ENCODE measurements around the gene AXDND1. TPM values are rescaled to one million over a fixed set of nuclear protein-coding genes. Genes with fewer than 3 reads are reported as not detected.

AXDND1 gene
- total and polyA plus RNA-seq, 2 experiments from 2014 or later = not detected

DNA sequence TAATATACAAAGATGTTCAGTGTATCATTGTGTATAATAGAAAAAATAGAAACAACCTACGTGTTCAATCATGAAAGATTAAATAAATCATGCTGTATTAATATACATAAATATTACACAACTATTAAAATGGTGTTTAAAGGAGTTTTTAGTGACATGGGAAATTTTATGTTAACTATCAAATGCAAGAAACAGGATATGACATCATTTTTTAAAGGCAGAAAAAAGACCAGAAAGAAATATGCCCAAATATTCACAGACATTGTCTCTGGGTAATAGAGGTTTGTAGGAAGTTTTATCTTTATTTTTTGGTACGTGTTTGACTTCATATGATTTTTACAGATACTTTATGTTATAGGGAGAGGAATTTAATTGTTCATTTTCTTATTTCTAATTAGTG is 176.0 kb downstream of the AXDND1 start:
- TF ChIP-seq POLR2AphosphoS5 (IDR thresholded peaks at IDR 0.05; ENCODE audit: low read depth) (no peak), EZH2phosphoT487 (IDR thresholded peaks at IDR 0.05; ENCODE audit: unreplicated experiment) (no peak), STAT1 (IDR thresholded peaks at IDR 0.05; ENCODE audit: unreplicated experiment) (no peak), CREB1 (CRISPR knock-in tag; IDR thresholded peaks at IDR 0.05; ENCODE audit: low read depth) (no peak), NANOG (IDR thresholded peaks at IDR 0.05; ENCODE audit: borderline replicate concordance) (no peak)
- Mint-ChIP-seq H3K4me1 (no peaks in the 10 kb centered on the region), H3K27ac (no peak overlapping the region), H3K27me3 (ENCODE audit: insufficient read depth, low read depth, poor library complexity) (peaks cover 5% of the 10 kb centered on the region), H3K9me3 (peaks cover 50% of the 10 kb centered on the region), H3K36me3 (ENCODE audit: low read depth) (peaks cover 33% of the 10 kb centered on the region), H3K4me3 (no peak overlapping the region)
- no peaks in the 10 kb centered on the region for H3K27me3 ChIP-seq (ENCODE audit: insufficient read depth)
- no peaks in the 10 kb centered on the region for H3K4me1 ChIP-seq (ENCODE audit: insufficient read depth)
- H3K27ac ChIP-seq (ENCODE audit: low read depth) = no peak overlapping the region
- H2AFZ ChIP-seq = no peak overlapping the region
- no peak for DNase-seq (ENCODE audit: low spot score)
- no peaks in the 10 kb centered on the region for H3F3A ChIP-seq (replicated peaks; ENCODE audit: low read depth)
- H3K4me3 ChIP-seq = no peak overlapping the region
- no peaks in the 10 kb centered on the region for H3K79me2 ChIP-seq (replicated peaks; ENCODE audit: insufficient read depth)
- ATAC-seq = no peak
- 0 out of 2 replicates have a peak, but pooled peaks cover under 1% of the 10 kb centered on the region for H3K36me3 ChIP-seq (ENCODE audit: insufficient read depth)
- no peaks in the 10 kb centered on the region for H3K9me2 ChIP-seq (ENCODE audit: insufficient read depth)
- no peaks in the 10 kb centered on the region for H4K20me1 ChIP-seq (replicated peaks; ENCODE audit: insufficient read depth)
- H3K4me2 ChIP-seq = no peak overlapping the region

GRCh38 chr1:179545321-179545720 is 179.6 kb downstream of the AXDND1 start:
- Mint-ChIP-seq H3K27me3 (ENCODE audit: insufficient read depth, low read depth, poor library complexity) (peaks cover 3% of the 10 kb centered on the region), H3K9me3 (peaks cover 17% of the 10 kb centered on the region), H3K4me1 (peaks cover 6% of the 10 kb centered on the region; the same call in 2 of the 3 replicates), H3K27ac (no peak overlapping the region), H3K36me3 (ENCODE audit: low read depth) (peaks cover 12% of the 10 kb centered on the region), H3K4me3 (no peak overlapping the region)
- DNase-seq (ENCODE audit: low spot score) (no peak), ATAC-seq (no peak)
- no peak overlapping the region for H3K4me3 ChIP-seq
- TF ChIP-seq, protein P1, sequence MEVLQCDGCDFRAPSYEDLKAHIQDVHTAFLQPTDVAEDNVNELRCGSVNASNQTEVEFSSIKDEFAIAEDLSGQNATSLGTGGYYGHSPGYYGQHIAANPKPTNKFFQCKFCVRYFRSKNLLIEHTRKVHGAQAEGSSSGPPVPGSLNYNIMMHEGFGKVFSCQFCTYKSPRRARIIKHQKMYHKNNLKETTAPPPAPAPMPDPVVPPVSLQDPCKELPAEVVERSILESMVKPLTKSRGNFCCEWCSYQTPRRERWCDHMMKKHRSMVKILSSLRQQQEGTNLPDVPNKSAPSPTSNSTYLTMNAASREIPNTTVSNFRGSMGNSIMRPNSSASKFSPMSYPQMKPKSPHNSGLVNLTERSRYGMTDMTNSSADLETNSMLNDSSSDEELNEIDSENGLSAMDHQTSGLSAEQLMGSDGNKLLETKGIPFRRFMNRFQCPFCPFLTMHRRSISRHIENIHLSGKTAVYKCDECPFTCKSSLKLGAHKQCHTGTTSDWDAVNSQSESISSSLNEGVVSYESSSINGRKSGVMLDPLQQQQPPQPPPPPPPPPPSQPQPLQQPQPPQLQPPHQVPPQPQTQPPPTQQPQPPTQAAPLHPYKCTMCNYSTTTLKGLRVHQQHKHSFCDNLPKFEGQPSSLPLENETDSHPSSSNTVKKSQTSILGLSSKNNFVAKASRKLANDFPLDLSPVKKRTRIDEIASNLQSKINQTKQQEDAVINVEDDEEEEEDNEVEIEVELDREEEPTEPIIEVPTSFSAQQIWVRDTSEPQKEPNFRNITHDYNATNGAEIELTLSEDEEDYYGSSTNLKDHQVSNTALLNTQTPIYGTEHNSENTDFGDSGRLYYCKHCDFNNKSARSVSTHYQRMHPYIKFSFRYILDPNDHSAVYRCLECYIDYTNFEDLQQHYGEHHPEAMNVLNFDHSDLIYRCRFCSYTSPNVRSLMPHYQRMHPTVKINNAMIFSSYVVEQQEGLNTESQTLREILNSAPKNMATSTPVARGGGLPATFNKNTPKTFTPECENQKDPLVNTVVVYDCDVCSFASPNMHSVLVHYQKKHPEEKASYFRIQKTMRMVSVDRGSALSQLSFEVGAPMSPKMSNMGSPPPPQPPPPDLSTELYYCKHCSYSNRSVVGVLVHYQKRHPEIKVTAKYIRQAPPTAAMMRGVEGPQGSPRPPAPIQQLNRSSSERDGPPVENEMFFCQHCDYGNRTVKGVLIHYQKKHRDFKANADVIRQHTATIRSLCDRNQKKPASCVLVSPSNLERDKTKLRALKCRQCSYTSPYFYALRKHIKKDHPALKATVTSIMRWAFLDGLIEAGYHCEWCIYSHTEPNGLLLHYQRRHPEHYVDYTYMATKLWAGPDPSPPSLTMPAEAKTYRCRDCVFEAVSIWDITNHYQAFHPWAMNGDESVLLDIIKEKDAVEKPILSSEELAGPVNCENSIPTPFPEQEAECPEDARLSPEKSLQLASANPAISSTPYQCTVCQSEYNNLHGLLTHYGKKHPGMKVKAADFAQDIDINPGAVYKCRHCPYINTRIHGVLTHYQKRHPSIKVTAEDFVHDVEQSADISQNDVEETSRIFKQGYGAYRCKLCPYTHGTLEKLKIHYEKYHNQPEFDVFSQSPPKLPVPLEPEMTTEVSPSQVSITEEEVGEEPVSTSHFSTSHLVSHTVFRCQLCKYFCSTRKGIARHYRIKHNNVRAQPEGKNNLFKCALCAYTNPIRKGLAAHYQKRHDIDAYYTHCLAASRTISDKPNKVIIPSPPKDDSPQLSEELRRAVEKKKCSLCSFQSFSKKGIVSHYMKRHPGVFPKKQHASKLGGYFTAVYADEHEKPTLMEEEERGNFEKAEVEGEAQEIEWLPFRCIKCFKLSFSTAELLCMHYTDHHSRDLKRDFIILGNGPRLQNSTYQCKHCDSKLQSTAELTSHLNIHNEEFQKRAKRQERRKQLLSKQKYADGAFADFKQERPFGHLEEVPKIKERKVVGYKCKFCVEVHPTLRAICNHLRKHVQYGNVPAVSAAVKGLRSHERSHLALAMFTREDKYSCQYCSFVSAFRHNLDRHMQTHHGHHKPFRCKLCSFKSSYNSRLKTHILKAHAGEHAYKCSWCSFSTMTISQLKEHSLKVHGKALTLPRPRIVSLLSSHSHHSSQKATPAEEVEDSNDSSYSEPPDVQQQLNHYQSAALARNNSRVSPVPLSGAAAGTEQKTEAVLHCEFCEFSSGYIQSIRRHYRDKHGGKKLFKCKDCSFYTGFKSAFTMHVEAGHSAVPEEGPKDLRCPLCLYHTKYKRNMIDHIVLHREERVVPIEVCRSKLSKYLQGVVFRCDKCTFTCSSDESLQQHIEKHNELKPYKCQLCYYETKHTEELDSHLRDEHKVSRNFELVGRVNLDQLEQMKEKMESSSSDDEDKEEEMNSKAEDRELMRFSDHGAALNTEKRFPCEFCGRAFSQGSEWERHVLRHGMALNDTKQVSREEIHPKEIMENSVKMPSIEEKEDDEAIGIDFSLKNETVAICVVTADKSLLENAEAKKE (CRISPR knock-in tag; IDR thresholded peaks at IDR 0.05) = no peak
- TF ChIP-seq, protein P2, sequence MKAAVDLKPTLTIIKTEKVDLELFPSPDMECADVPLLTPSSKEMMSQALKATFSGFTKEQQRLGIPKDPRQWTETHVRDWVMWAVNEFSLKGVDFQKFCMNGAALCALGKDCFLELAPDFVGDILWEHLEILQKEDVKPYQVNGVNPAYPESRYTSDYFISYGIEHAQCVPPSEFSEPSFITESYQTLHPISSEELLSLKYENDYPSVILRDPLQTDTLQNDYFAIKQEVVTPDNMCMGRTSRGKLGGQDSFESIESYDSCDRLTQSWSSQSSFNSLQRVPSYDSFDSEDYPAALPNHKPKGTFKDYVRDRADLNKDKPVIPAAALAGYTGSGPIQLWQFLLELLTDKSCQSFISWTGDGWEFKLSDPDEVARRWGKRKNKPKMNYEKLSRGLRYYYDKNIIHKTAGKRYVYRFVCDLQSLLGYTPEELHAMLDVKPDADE (IDR thresholded peaks at IDR 0.05) = no peak
- TF ChIP-seq, protein P3, sequence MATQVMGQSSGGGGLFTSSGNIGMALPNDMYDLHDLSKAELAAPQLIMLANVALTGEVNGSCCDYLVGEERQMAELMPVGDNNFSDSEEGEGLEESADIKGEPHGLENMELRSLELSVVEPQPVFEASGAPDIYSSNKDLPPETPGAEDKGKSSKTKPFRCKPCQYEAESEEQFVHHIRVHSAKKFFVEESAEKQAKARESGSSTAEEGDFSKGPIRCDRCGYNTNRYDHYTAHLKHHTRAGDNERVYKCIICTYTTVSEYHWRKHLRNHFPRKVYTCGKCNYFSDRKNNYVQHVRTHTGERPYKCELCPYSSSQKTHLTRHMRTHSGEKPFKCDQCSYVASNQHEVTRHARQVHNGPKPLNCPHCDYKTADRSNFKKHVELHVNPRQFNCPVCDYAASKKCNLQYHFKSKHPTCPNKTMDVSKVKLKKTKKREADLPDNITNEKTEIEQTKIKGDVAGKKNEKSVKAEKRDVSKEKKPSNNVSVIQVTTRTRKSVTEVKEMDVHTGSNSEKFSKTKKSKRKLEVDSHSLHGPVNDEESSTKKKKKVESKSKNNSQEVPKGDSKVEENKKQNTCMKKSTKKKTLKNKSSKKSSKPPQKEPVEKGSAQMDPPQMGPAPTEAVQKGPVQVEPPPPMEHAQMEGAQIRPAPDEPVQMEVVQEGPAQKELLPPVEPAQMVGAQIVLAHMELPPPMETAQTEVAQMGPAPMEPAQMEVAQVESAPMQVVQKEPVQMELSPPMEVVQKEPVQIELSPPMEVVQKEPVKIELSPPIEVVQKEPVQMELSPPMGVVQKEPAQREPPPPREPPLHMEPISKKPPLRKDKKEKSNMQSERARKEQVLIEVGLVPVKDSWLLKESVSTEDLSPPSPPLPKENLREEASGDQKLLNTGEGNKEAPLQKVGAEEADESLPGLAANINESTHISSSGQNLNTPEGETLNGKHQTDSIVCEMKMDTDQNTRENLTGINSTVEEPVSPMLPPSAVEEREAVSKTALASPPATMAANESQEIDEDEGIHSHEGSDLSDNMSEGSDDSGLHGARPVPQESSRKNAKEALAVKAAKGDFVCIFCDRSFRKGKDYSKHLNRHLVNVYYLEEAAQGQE (IDR thresholded peaks at IDR 0.05; ENCODE audit: unreplicated experiment) = no peak
- TF ChIP-seq ZNF331 (CRISPR knock-in tag; IDR thresholded peaks at IDR 0.05; ENCODE audit: low read depth) (no peak), STAT1 (IDR thresholded peaks at IDR 0.05; ENCODE audit: unreplicated experiment) (no peak), JUNB (IDR thresholded peaks at IDR 0.05; ENCODE audit: unreplicated experiment) (no peak), POLR2AphosphoS5 (IDR thresholded peaks at IDR 0.05; ENCODE audit: low read depth) (no peak)
- H3F3A ChIP-seq (replicated peaks; ENCODE audit: low read depth) = no peaks in the 10 kb centered on the region
- no peak overlapping the region for H3K27ac ChIP-seq (ENCODE audit: low read depth)
- no peak overlapping the region for H2AFZ ChIP-seq
- no peak overlapping the region for H3K4me2 ChIP-seq
- no peaks in the 10 kb centered on the region for H3K4me1 ChIP-seq (ENCODE audit: insufficient read depth)
- no peaks in the 10 kb centered on the region for H3K79me2 ChIP-seq (replicated peaks; ENCODE audit: insufficient read depth)
- H4K20me1 ChIP-seq (replicated peaks; ENCODE audit: insufficient read depth) = no peaks in the 10 kb centered on the region
- no peaks in the 10 kb centered on the region; the same call in 1 of the 2 replicates for H3K9me2 ChIP-seq (ENCODE audit: insufficient read depth)
- H3K27me3 ChIP-seq (ENCODE audit: insufficient read depth) = no peaks in the 10 kb centered on the region
- no peaks in the 10 kb centered on the region for H3K36me3 ChIP-seq (ENCODE audit: insufficient read depth)

Measured in GM23338 (cell line).